Keratinocyte (primary cell): ENCODE results near the gene WDR93. TPM values are rescaled to one million over a fixed set of nuclear protein-coding genes. Genes with fewer than 3 reads are reported as not detected.

Experiments
- DNase-seq: peaks from one replicate; pipeline ENCODE4 v3.0.0-alpha.2; 2011; ENCODE audit warnings: low read depth, missing footprints, low spot score
- FAIRE-seq: peaks from 2 replicates; lab custom pipeline; 2011; peaks lifted over from hg19 to GRCh38; lab: Jason Lieb, UNC
- H2AFZ ChIP-seq: 2 replicates; pipeline ENCODE4 v1.6.0; 2012; ENCODE audit warnings: low read length, control low read depth, inconsistent platforms; ENCODE audit not compliant: control insufficient read depth
- H3K27ac ChIP-seq: 2 replicates; pipeline ENCODE4 v1.5.1; 2011; ENCODE audit warnings: low read length; ENCODE audit not compliant: control insufficient read depth, insufficient read depth
- H3K27me3 ChIP-seq: 3 replicates; pipeline ENCODE4 v1.6.0; 2011; ENCODE audit warnings: low read length; ENCODE audit not compliant: control insufficient read depth, insufficient read depth; ENCODE audit errors: extremely low read depth
- H3K36me3 ChIP-seq, 2 experiments: 2 replicates in 1 of 2; 3 replicates in 1 of 2; pipeline ENCODE4 v1.5.1; 2011; ENCODE audit warnings: low read length in 2 of 2, mild to moderate bottlenecking in 1 of 2; ENCODE audit not compliant: control insufficient read depth in 2 of 2, insufficient read depth in 2 of 2; ENCODE audit errors: extremely low read depth in 1 of 2
- H3K4me1 ChIP-seq: 3 replicates; pipeline ENCODE4 v1.5.1; 2011; ENCODE audit warnings: low read length; ENCODE audit not compliant: control insufficient read depth, insufficient read depth; ENCODE audit errors: extremely low read depth
- H3K4me2 ChIP-seq: 3 replicates; pipeline ENCODE4 v1.6.0; 2011; ENCODE audit warnings: low read depth, low read length; ENCODE audit not compliant: control insufficient read depth, insufficient read depth; ENCODE audit errors: extremely low read depth
- H3K4me3 ChIP-seq, 3 experiments: fragments of 200-600 bp in 1 of 3; sonication (generic) in 1 of 3; 2 replicates in 2 of 3; 3 replicates in 1 of 3; pipeline ENCODE4 v1.5.1; 2011 to 2016; ENCODE audit warnings: low read length in 3 of 3, mild to moderate bottlenecking in 3 of 3, control low read depth in 2 of 3, inconsistent platforms in 1 of 3, low read depth in 1 of 3, mixed read lengths in 1 of 3, mixed run types in 1 of 3, moderate library complexity in 1 of 3; ENCODE audit not compliant: control insufficient read depth in 2 of 3, insufficient read depth in 2 of 3; ENCODE audit errors: extremely low read depth in 1 of 3
- H3K79me2 ChIP-seq: 2 replicates; pipeline ENCODE4 v1.6.0; 2012; ENCODE audit warnings: low read length; ENCODE audit not compliant: control insufficient read depth, insufficient read depth
- H3K9ac ChIP-seq: 3 replicates; pipeline ENCODE4 v1.6.0; 2011; ENCODE audit warnings: low read length; ENCODE audit not compliant: control insufficient read depth, insufficient read depth; ENCODE audit errors: extremely low read depth
- H3K9me1 ChIP-seq: 3 replicates; pipeline ENCODE4 v1.6.0; 2011; ENCODE audit warnings: low read length; ENCODE audit not compliant: control insufficient read depth, insufficient read depth; ENCODE audit errors: extremely low read depth
- H3K9me3 ChIP-seq: 2 replicates; pipeline ENCODE4 v1.5.1; 2012; ENCODE audit warnings: low read depth, low read length; ENCODE audit not compliant: control insufficient read depth
- H4K20me1 ChIP-seq: 3 replicates; pipeline ENCODE4 v1.6.0; 2011; ENCODE audit warnings: low read length; ENCODE audit not compliant: control insufficient read depth, insufficient read depth; ENCODE audit errors: extremely low read depth
- EZH2 ChIP-seq: IDR thresholded peaks from one replicate; pipeline ENCODE4 v1.6.1; 2012; ENCODE audit warnings: inconsistent platforms, mild to moderate bottlenecking, low read length, moderate library complexity
- dilution Hi-C: fragments of 300-500 bp; cut with MboI; formaldehyde crosslinking; loops from one replicate; pipeline ENCODE4 v1.7.0; 2020; ENCODE audit warnings: low sequenced_read_pairs; ENCODE audit not compliant: extremely low pct_ligation_motif_present
- polyA plus RNA-seq, 5 experiments: library from polyadenylated mRNA; depleted of rRNA in 3 of 5; stranded (reverse) in 3 of 5; stranded (forward) in 1 of 5; unstranded in 1 of 5; fragments of >200 nt; gene quantifications; 1 replicate in 1 of 5; 2 replicates in 3 of 5; 3 replicates in 1 of 5; pipeline versions ENCODE4 v1.2.1 to v1.2.3, GENCODE V29; 2011 to 2012; ENCODE audit warnings: missing spikeins in 2 of 5, low read depth in 1 of 5, low replicate concordance in 1 of 5
- TF ChIP-seq, protein P1 (sequence below), 3 experiments: IDR thresholded peaks in 1 of 3; conservative IDR thresholded peaks in 1 of 3; optimal IDR thresholded peaks in 1 of 3; 2 replicates in 2 of 3; 3 replicates in 1 of 3; pipeline versions ENCODE3 to v1.5.1; 2011; ENCODE audit warnings: low read length in 3 of 3, mild to moderate bottlenecking in 3 of 3, moderate library complexity in 2 of 3, control low read depth in 1 of 3, inconsistent platforms in 1 of 3; ENCODE audit not compliant: insufficient read depth in 2 of 3; ENCODE audit errors: extremely low read depth in 1 of 3

The WDR93 gene
- polyA plus RNA-seq, 1 donor (not counting 4 experiments of a cell fraction or from before 2014, with no cell fraction given), result 0.05 TPM

DNA sequence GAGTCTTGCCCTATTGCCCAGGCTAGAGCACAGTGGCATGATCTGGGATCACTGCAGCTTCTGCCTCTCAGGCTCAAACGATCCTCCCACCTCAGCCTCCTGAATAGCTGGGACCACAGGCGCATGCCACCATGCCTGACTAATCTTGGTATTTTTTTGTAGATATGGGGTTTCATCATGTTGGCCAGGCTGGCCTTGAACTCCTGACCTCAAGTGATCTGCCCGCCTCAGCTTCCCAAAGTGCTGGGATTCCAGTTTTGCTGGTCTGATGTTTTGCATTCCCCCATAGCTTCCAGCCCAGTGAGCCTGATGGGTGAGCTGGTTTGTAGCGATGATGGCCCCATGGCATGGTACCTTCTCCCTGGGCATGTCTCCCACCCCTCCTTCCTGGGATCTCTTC is 65.1 kb downstream of the WDR93 start:
- H3K9me3 ChIP-seq, result no peaks in the 10 kb centered on the region
- no peaks in the 10 kb centered on the region for H3K27me3 ChIP-seq
- no peaks in the 10 kb centered on the region for H4K20me1 ChIP-seq
- H3K36me3 ChIP-seq, result no peaks in the 10 kb centered on the region
- no peak for TF ChIP-seq EZH2
- TF ChIP-seq, protein P1, sequence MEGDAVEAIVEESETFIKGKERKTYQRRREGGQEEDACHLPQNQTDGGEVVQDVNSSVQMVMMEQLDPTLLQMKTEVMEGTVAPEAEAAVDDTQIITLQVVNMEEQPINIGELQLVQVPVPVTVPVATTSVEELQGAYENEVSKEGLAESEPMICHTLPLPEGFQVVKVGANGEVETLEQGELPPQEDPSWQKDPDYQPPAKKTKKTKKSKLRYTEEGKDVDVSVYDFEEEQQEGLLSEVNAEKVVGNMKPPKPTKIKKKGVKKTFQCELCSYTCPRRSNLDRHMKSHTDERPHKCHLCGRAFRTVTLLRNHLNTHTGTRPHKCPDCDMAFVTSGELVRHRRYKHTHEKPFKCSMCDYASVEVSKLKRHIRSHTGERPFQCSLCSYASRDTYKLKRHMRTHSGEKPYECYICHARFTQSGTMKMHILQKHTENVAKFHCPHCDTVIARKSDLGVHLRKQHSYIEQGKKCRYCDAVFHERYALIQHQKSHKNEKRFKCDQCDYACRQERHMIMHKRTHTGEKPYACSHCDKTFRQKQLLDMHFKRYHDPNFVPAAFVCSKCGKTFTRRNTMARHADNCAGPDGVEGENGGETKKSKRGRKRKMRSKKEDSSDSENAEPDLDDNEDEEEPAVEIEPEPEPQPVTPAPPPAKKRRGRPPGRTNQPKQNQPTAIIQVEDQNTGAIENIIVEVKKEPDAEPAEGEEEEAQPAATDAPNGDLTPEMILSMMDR (optimal IDR thresholded peaks at IDR 0.05 in 1 of 3, IDR thresholded peaks at IDR 0.05 in 1 of 3, conservative IDR thresholded peaks at IDR 0.05 in 1 of 3; ENCODE audit: extremely low read depth in 1 of 3, insufficient read depth in 2 of 3, low read length in 3 of 3), result no peak
- H3K4me1 ChIP-seq, result peaks cover 5% of the 10 kb centered on the region
- H3K4me2 ChIP-seq, result no peak overlapping the region
- no peak overlapping the region for H2AFZ ChIP-seq
- H3K9me1 ChIP-seq, result no peaks in the 10 kb centered on the region
- dilution Hi-C loops, result loop anchor here (25.0 kb wide), 1 partner anchor 107 kb away; no protein-coding TSS in a partner anchor
- no peak overlapping the region for H3K9ac ChIP-seq
- FAIRE-seq (no peak), DNase-seq (no peak)
- H3K4me3 ChIP-seq, result no peak overlapping the region
- no peaks in the 10 kb centered on the region for H3K79me2 ChIP-seq
- H3K27ac ChIP-seq, result no peak overlapping the region

DNA sequence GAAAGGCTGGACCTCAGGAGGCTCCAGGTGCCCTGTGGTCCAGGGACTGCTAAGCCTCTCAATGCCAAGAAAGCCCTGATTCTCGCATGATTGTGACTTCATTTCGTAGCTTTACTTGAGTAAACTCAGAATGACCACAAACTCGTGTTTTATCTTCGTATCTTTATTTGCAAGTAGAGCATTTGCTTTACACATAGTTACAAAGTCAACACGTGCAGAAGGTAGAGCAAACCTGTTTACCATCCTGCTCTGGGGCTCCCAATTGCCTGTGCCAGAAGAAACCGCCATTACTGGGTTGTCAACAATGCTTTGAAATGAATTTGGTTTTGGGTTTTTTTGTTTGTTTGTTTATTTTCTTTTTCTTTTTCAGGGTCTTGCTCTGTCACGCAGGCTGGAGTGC is 66.3 kb downstream of the WDR93 start:
- no peak overlapping the region for H2AFZ ChIP-seq
- H4K20me1 ChIP-seq, result no peaks in the 10 kb centered on the region
- H3K4me2 ChIP-seq, result no peak overlapping the region
- TF ChIP-seq EZH2, result no peak
- TF ChIP-seq, protein P1 (optimal IDR thresholded peaks at IDR 0.05 in 1 of 3, IDR thresholded peaks at IDR 0.05 in 1 of 3, conservative IDR thresholded peaks at IDR 0.05 in 1 of 3; ENCODE audit: extremely low read depth in 1 of 3, insufficient read depth in 2 of 3, low read length in 3 of 3), result no peak
- no peak overlapping the region for H3K4me3 ChIP-seq
- FAIRE-seq, result no peak
- no peaks in the 10 kb centered on the region for H3K79me2 ChIP-seq
- H3K27ac ChIP-seq, result no peak overlapping the region
- no peaks in the 10 kb centered on the region for H3K36me3 ChIP-seq
- H3K9ac ChIP-seq, result no peak overlapping the region
- H3K4me1 ChIP-seq, result peaks cover 12% of the 10 kb centered on the region
- DNase-seq, result no peak
- no peaks in the 10 kb centered on the region for H3K9me1 ChIP-seq
- dilution Hi-C loops, result loop anchor here (25.0 kb wide), 1 partner anchor 105 kb away; no protein-coding TSS in a partner anchor
- no peaks in the 10 kb centered on the region for H3K27me3 ChIP-seq
- no peaks in the 10 kb centered on the region for H3K9me3 ChIP-seq
